Activated T-cell treated with anti-CD3 and anti-CD28 coated beads for 48 hours (primary cell): ENCODE measurements around the gene SCO1.
"Not testable (repeated sequence)": the region's sequence is repeated elsewhere in the genome, so short reads cannot be mapped to it uniquely, and the experiment has no call there.

Experiments
- DNase-seq: peaks from one replicate; pipeline ENCODE4 v3.0.0-alpha.2; 2020; ENCODE audit warnings: low read depth

The SCO1 gene

GRCh38 chr17:10697092-10698081 lies at the start of gene SCO1, which contains the start of gene ADPRM:
SCO1 (minus strand) TSS chr17:10697533; CDS start chr17:10697507, 26 bp downstream.
ADPRM (plus strand) TSS chr17:10697594; CDS start chr17:10704927, 7,333 bp downstream.
- DNase-seq, result peak; percentile 87

GRCh38 chr17:10745231-10745630 lies 47.9 kb upstream of the SCO1 start:
- no peak for DNase-seq

GRCh38 chr17:10744501-10745000 lies 47.2 kb upstream of the SCO1 start:
- no peak for DNase-seq

- no peak for DNase-seq
Measured at GRCh38 chr17:10743316-10744009, 46.1 kb upstream of the SCO1 start.

GRCh38 chr17:10742431-10742830 lies 45.1 kb upstream of the SCO1 start:
- no peak for DNase-seq

- DNase-seq, result no peak
Measured at GRCh38 chr17:10741416-10742135, 44.2 kb upstream of the SCO1 start.

GRCh38 chr17:10739386-10739785 lies 42.1 kb upstream of the SCO1 start:
- no peak for DNase-seq

GRCh38 chr17:10738521-10739258 lies 41.4 kb upstream of the SCO1 start:
- no peak for DNase-seq

- no peak for DNase-seq
Measured at GRCh38 chr17:10737736-10738135, 40.4 kb upstream of the SCO1 start.

GRCh38 chr17:10737168-10737622 lies 39.9 kb upstream of the SCO1 start:
- no peak for DNase-seq

- DNase-seq, result no peak
Measured at GRCh38 chr17:10735821-10736220, 38.5 kb upstream of the SCO1 start.

GRCh38 chr17:10735251-10735650 lies 37.9 kb upstream of the SCO1 start:
- DNase-seq, result no peak

GRCh38 chr17:10733666-10734065 lies 36.3 kb upstream of the SCO1 start:
- no peak for DNase-seq

GRCh38 chr17:10732121-10732520 lies 34.8 kb upstream of the SCO1 start:
- not testable (repeated sequence) for DNase-seq

GRCh38 chr17:10731408-10731879 lies 34.1 kb upstream of the SCO1 start:
- DNase-seq, result no peak

GRCh38 chr17:10730247-10730646 lies 32.9 kb upstream of the SCO1 start:
- DNase-seq, result peak; percentile 15

- DNase-seq, result peak; percentile 28
Measured at GRCh38 chr17:10729334-10730193, 32.2 kb upstream of the SCO1 start, which contains the start of gene TMEM220. TMEM220 (minus strand) TSS chr17:10730023; CDS start chr17:10729851, 172 bp downstream.

- no peak for DNase-seq
Measured at GRCh38 chr17:10728331-10728892, 31.1 kb upstream of the SCO1 start.

GRCh38 chr17:10727192-10727591 lies 29.9 kb upstream of the SCO1 start:
- DNase-seq, result no peak

- DNase-seq, result no peak
Measured at GRCh38 chr17:10726196-10726595, 28.9 kb upstream of the SCO1 start.
